Stimulated activated CD8-positive, alpha-beta memory T cell treated with anti-CD3 and anti-CD28 coated beads, Interleukin-2, amount 100 ng/mL, for 1 hour (primary cell): ENCODE results near the gene DNAH9.

Experiments
- DNase-seq, 2 donors: peaks; one replicate each; pipeline ENCODE4 v3.0.0-alpha.2; 2020; ENCODE audit warnings: low read depth in 2 of 2

Gene DNAH9

DNA sequence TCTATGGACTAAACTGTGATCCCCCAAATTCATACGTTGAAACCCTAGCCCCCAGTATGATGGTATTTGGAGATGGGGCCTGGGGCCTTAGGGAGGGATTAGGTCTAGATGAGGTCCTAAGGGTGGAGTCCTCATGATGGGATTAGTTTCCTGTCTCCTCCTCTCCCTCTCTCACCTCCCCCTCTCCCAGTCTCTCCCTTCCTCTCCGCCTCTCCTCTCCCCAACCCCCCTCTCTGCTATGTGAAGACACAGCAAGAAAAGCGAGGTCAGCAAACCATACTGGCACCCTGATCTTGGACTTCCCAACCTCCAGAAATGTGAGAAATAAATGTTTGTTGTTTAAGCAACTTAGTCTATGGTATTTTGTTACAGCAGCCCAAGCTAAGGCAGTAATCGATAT lies 383.6 kb downstream of the DNAH9 start:
- DNase-seq = no peak

DNA sequence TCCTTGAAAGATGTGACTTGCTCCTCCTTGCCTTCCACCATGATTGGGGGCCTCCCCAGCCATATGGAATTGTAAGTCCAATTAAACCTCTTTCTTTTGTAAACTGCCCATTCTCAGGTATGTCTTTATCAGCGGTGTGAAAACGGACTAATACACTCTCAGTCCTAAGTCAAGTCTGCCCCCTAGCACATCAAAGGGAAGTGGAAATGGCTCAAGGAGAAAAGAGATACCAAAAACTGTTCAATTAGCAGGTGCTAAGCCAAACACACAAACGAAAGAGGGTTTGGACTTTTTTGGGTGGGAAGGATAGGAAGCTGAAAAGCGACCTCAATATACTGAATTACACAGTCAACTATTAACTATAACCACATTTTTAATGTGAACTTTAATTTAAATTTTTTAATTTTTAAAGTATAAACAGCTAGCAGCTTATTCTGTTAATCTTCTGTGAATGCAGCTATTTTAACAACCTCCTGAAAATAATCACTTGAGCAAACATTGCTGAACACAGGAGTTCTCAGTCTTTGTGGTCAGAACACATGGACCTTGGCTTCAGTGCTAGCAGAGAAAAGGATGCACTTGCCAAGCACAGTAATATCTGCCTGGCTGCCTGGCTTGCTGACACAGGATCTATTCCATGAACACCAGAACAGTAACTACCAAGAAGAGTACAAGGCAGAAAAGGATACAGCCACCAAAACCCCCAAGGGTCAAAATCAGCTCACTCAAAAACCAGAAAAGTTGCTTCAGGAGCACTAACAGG lies 388.1 kb downstream of the DNAH9 start:
- no peak for DNase-seq

DNA sequence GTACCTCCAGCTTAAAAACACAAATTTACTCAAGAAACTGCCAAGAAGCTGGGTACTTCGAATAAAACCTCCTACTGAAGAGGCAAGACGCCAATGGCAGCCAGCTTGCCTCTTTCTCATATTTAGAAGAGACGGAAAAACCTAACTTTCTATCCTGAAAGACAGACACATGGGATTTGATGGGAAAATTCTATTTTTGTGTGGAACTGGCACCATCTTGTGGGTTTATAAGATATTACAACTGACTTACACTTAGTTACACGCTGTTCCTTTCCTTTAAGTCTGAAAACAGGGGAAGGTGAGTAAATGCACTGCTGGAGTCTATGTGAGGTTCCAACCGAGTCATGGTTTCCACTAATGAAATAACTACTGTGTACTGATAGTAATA lies 388.7 kb downstream of the DNAH9 start:
- no peak for DNase-seq

DNA sequence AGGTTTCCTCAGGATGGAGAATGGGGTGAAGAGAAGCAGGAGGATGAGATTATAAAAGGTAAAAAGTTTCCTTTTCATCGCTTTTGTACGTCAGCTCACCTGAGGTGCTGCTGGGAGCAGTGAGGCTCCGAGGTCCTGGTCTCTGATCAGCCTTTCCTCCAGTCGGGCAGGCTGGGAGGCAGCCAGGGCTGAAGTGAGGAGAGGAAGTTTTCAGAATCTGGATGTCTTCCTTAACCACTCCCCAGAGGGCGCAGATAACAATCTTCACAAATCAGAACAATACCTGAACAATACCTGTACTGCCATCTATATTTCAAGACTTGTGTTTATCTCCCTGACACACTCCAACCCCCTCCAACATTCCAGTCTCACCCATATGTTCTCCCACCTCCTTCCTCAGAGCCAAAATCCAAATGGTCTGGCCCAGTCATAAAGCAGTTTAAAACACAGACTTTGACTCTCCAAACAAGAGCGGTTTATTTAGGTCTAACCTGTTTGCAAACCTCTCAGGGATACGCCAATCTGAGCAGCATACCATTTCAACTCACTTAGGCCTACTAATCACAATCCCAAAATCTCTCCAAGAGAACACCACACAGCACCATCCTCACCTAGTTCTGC lies 392.2 kb downstream of the DNAH9 start:
- no peak for DNase-seq

DNA sequence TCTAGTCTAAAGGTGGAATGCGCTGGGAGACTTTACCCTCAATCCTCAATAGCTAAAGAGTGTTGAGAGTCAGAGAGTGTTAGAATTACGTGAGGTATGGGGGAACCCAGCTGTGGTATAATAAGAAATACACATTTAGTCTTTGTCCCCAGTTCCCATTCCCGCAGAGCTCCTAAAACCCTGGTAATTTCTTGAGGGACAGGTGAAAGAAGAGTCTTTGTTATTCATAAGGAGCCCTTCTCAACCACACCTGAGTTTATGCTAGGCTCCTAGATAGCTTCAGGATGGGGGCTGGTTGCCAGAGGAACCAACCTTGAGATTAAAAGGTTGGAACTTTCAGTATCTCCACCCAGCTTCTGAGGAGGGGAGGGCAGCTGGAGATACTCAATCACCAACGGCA lies 393.2 kb downstream of the DNAH9 start:
- DNase-seq = no peak

DNA sequence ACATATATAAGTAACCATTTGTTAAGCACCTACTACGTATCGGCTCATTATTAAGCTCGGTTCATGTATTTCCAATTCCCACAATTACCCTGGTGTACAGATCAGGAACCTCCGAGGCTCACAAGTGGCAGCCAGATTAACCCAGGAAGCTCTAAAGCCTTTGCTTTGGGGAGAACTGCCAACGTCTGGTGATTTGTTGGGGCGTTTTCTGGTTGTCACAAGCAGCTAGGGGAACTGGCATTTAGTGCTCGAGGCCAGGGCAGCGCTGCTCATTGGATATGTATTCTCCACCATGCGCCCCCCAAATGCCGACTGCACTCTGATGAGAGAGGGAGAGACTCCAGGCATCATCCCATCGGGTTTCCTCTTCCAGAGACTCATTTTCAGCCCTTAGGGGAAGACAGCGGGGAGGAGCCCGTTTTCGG lies 398.5 kb downstream of the DNAH9 start:
- DNase-seq = peak in 1 of 2 donors; percentile 16

DNA sequence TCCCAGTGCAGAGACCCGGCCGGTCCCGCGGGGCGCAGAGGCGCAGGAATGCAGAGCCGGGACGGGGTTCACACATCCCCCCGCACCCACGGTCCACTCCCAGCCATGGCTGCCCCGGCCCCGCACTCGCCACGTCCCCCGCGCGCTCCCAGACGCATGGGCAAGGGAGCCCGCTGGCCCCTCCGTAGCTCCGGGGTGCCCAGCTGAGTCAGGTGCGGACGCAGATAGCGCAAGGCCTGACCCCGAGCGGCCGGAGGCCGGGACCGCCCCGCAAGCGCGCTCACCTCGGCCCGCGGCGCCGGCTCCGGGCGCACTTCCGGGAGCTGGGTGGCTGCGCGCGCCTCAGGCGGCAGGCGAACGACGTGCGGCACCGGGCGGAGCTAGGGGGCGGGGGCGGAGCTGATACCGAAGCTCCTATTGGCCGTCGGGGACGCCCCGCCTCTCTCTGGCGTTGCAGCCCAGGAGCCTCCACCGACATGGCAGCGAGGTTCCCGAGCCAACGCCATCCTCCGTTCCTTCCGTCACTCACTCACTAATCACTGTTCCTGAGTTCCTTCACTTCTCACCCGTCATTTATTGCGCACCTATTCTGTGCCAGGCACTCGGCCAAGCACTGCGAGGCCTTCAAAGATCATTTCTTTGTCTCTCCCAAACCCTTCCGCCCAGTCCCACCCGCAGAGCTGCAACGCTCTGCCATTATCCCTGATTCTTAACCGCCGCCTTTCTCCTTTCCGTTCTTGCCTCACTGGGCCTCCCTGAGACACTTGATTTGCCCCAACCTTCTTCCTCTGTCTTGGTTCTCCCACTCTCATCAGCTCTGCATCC lies 399.1 kb downstream of the DNAH9 start, which contains the start of gene ZNF18:
Gene ZNF18, minus strand, starts transcription at position 329 of the 825 bp plus-strand sequence. CDS start 4,646 bp downstream, outside the sequence.
- DNase-seq = peak; percentile 93

DNA sequence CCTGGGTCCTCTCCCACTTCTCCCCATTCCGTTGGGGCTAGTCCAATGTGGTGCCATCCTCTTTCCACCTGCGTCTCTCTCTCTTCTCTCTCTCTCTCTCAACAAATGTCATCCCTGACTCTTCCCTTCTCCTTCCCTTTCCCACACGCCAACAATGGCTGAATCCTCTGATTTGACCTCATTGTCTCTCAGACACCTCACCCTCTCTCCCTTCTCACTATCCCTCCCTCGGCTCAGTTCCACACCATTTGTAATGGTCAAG lies 399.6 kb downstream of the DNAH9 start:
- DNase-seq = no peak

DNA sequence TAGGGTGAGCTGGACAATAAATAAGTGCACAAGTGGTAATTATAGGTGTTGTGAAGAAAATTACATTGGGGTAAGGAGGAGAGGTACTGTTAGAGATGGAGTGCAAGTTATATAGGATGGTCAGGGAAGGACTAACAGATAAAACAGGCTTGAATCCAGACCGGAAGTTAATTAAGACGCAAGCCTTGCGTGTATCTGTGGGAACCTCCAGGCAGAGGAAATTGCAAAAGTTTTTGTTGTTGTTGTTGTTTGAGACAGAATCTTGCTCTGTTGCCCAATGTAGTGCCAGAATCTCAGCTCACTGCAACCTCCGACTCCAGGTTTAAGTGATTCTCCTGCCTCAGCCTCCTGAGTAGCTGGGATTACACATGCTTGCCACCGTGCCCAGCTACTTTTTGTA lies 401.4 kb downstream of the DNAH9 start:
- no peak for DNase-seq

DNA sequence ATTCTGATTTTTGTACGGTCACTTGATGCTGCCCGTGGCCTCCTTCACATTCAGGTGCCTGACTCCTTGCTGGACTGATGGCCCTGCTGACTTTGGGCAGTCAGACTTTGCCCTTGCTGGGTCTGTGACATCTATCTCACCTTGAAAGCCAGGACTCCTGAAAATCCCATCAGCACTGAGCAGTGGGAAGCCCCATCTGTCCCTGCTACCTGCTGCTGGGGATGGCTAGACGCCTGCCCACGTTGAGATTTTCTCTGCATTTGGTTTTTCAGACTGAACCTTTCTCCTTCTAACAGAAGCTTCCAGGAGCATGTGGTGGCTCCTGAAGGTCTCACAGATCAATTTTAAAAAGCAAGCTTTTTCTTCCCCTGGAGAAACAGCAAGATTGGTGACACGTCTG lies 409.2 kb downstream of the DNAH9 start:
- no peak for DNase-seq
